ENCODE results near the gene RTCA. TPM values are rescaled to one million over a fixed set of nuclear protein-coding genes. Genes with fewer than 3 reads are reported as not detected.

Gene RTCA
- total and polyA plus RNA-seq, 2 donors (not counting 1 experiment from before 2014, with no cell fraction given), result 15.7 to 31.0 TPM

DNA sequence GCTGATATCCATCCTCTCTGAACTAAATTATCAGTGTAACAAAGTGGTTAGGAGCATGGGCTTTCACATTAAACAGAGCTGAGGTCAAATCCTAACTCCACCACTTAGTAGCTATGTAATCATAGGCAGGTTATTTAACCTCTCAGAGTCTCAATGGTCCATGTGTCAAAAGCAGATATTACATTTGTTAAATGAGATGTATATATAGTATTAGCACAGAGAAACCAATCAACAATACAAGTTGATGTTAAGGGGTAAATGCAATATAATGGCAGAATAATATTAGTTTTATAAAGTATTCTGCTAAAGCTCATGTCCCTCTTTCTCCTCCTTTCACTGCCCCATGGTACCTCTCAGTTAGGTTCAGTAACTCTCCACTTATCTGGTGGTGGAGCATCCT lies 43.6 kb upstream of the RTCA start:
- Histone ChIP-seq H3K9ac (ENCODE audit: low read length) (no peak overlapping the region), H3K36me3 (replicated peaks in 1 of 2; ENCODE audit: control extremely low read depth in 1 of 2, control insufficient read depth in 1 of 2, extremely low read depth in 1 of 2, insufficient read depth in 2 of 2, low read length in 1 of 2) (peaks cover 0 to 13% of the 10 kb centered on the region in 2 experiments), H4K20me1 (ENCODE audit: control insufficient read depth, insufficient read depth, low read length, poor library complexity, severe bottlenecking) (no peaks in the 10 kb centered on the region), H3K27me3 (replicated peaks in 1 of 4; ENCODE audit: control extremely low read depth in 1 of 4, control insufficient read depth in 3 of 4, insufficient read depth in 4 of 4, low read length in 3 of 4) (no peaks in the 10 kb centered on the region), H2AFZ (ENCODE audit: insufficient read depth, low read depth, low read length, poor library complexity, severe bottlenecking) (no peak overlapping the region), H3K4me2 (replicated peaks; ENCODE audit: low read depth, low read length, poor library complexity, severe bottlenecking) (no peak overlapping the region), H3K4me3 (ENCODE audit: control extremely low read depth in 1 of 5, extremely low read depth in 1 of 5, insufficient read depth in 1 of 5, low read depth in 2 of 5, low read length in 4 of 5) (no peak overlapping the region), H3K9me3 (ENCODE audit: control extremely low read depth in 1 of 3, control insufficient read depth in 2 of 3, insufficient read depth in 1 of 3, low read length in 2 of 3) (no peaks in the 10 kb centered on the region), H3K4me1 (ENCODE audit: control insufficient read depth in 2 of 2, insufficient read depth in 2 of 2, low read length in 2 of 2) (no peaks in the 10 kb centered on the region), H3K79me2 (ENCODE audit: control insufficient read depth, insufficient read depth, low read length) (no peaks in the 10 kb centered on the region), H3K27ac (ENCODE audit: low read length in 2 of 2) (no peak overlapping the region)
- ChIA-PET POLR2A (no interaction called here), CTCF (interaction anchor here (1.1 to 2.5 kb wide), 4 partner anchors 20 to 242 kb away, joined by 3 to 7 read pairs (median 4); partner anchors contain the start of genes SASS6 and TRMT13)
- Mint-ChIP-seq H3K27ac (no peak overlapping the region), H3K27me3 (no peaks in the 10 kb centered on the region), H3K9me3 (ENCODE audit: insufficient read depth) (no peaks in the 10 kb centered on the region), H3K4me1 (no peaks in the 10 kb centered on the region), H3K4me3 (no peak overlapping the region)
- intact Hi-C loops (cut with micrococcal nuclease), result no loop called here
- no peak for DNase-seq
- no peak for ATAC-seq (ENCODE audit: low read depth)
- TF ChIP-seq EZH2 (IDR thresholded peaks at IDR 0.05; ENCODE audit: borderline replicate concordance, insufficient read depth, low read depth, low read length, poor library complexity, severe bottlenecking) (no peak), CTCF (IDR thresholded peaks at IDR 0.05) (no peak)

DNA sequence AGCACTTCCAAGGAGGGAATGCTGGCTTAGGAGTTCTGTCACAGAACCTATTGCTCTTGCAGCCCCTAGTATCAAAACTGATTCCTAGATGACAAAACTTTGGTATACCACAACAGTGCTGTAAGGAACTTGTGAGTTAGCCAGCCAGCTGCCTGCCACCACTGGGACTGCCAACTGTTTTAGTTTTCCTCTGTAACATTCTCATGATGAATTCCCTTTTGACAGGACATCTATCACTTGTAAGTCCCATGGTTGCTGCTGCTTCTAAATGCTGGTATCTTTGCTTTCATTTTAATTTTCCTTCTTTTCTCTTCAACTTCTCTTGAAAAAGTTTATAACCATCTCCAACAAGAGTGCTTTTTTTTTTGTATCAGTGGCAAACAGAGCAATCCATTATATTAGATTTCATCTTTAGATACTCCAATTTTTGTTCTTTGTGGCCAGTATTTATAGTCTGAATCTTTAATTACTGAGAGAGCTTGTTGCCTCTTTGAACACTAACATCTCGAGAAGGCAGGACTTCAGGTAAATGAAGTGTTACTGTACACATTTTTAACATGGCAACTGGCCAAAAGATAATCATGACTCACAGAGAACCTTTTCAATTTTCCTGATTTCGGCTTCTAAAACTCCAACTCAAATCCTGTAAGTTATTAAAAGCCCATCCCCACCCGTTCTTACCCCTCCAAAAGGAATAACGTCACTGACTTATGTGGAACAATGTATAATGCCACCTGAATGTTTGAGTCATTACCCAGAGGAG lies 36.2 kb upstream of the RTCA start:
- Mint-ChIP-seq H3K27ac (no peak overlapping the region), H3K9me3 (ENCODE audit: insufficient read depth) (no peaks in the 10 kb centered on the region), H3K4me1 (no peaks in the 10 kb centered on the region), H3K27me3 (no peaks in the 10 kb centered on the region), H3K4me3 (no peak overlapping the region)
- no peaks in the 10 kb centered on the region for H3K27me3 ChIP-seq (replicated peaks in 1 of 4; ENCODE audit: control extremely low read depth in 1 of 4, control insufficient read depth in 3 of 4, insufficient read depth in 4 of 4, low read length in 3 of 4)
- H4K20me1 ChIP-seq (ENCODE audit: control insufficient read depth, insufficient read depth, low read length, poor library complexity, severe bottlenecking), result no peaks in the 10 kb centered on the region
- 100% methylated on average over 1 of the region's 4 CpGs for WGBS (ENCODE audit: insufficient coverage)
- no peak overlapping the region for H3K4me2 ChIP-seq (replicated peaks; ENCODE audit: low read depth, low read length, poor library complexity, severe bottlenecking)
- CTCF ChIA-PET, result no interaction called here
- no peaks in the 10 kb centered on the region for H3K4me1 ChIP-seq (ENCODE audit: control insufficient read depth in 2 of 2, insufficient read depth in 2 of 2, low read length in 2 of 2)
- TF ChIP-seq EZH2 (IDR thresholded peaks at IDR 0.05; ENCODE audit: borderline replicate concordance, insufficient read depth, low read depth, low read length, poor library complexity, severe bottlenecking) (no peak), CTCF (IDR thresholded peaks at IDR 0.05) (no peak)
- no peaks in the 10 kb centered on the region for H3K9me3 ChIP-seq (ENCODE audit: control extremely low read depth in 1 of 3, control insufficient read depth in 2 of 3, insufficient read depth in 1 of 3, low read length in 2 of 3)
- no peak for ATAC-seq (ENCODE audit: low read depth)
- H3K4me3 ChIP-seq (ENCODE audit: control extremely low read depth in 1 of 5, extremely low read depth in 1 of 5, insufficient read depth in 1 of 5, low read depth in 2 of 5, low read length in 4 of 5), result no peak overlapping the region
- no peak overlapping the region for H2AFZ ChIP-seq (ENCODE audit: insufficient read depth, low read depth, low read length, poor library complexity, severe bottlenecking)
- no peak overlapping the region for H3K9ac ChIP-seq (ENCODE audit: low read length)
- intact Hi-C loops (cut with micrococcal nuclease), result no loop called here
- H3K79me2 ChIP-seq (ENCODE audit: control insufficient read depth, insufficient read depth, low read length), result no peaks in the 10 kb centered on the region
- peaks cover 7 to 51% of the 10 kb centered on the region in 2 experiments for H3K36me3 ChIP-seq (replicated peaks in 1 of 2; ENCODE audit: control extremely low read depth in 1 of 2, control insufficient read depth in 1 of 2, extremely low read depth in 1 of 2, insufficient read depth in 2 of 2, low read length in 1 of 2)
- POLR2A ChIA-PET, result no interaction called here
- DNase-seq, result no peak
- no peak overlapping the region for H3K27ac ChIP-seq (ENCODE audit: low read length in 2 of 2)
